OCI-LY1 (cell line): ENCODE results near the gene CORO2B.

Experiments used
- H2AFZ ChIP-seq: fragments of 200-600 bp; sonication (generic), shearing (Covaris generic); 2 replicates; pipeline ENCODE4 v1.6.0; 2014; ENCODE audit warnings: antibody characterized with exemption, mild to moderate bottlenecking, low read length
- H3F3A ChIP-seq: fragments of 200-600 bp; sonication (generic), shearing (Covaris generic); 2 replicates; pipeline ENCODE4 v1.6.0; 2014; ENCODE audit warnings: mild to moderate bottlenecking, antibody characterized with exemption, low read length, moderate library complexity; ENCODE audit not compliant: insufficient read depth
- H3K27ac ChIP-seq: fragments of 200-600 bp; sonication (generic); 2 replicates; pipeline ENCODE4 v1.5.1; 2014; ENCODE audit warnings: low read length, mixed run types, mild to moderate bottlenecking, low read depth; ENCODE audit not compliant: poor library complexity, severe bottlenecking
- H3K27me3 ChIP-seq: fragments of 200-600 bp; sonication (generic); 2 replicates; pipeline ENCODE4 v1.6.0; 2014; ENCODE audit warnings: antibody characterized with exemption, mild to moderate bottlenecking, low read length, moderate library complexity; ENCODE audit not compliant: insufficient read depth
- H3K36me3 ChIP-seq: fragments of 200-600 bp; sonication (generic); 2 replicates; pipeline ENCODE4 v1.6.1; 2014; ENCODE audit warnings: mild to moderate bottlenecking, antibody characterized with exemption, low read length, moderate library complexity, mixed read lengths; ENCODE audit not compliant: insufficient read depth
- H3K4me1 ChIP-seq: fragments of 200-600 bp; sonication (generic); 2 replicates; pipeline ENCODE4 v1.5.1; 2014; ENCODE audit warnings: mild to moderate bottlenecking, low read length, moderate library complexity; ENCODE audit not compliant: insufficient read depth, severe bottlenecking
- H3K4me2 ChIP-seq: fragments of 200-600 bp; sonication (generic), shearing (Covaris generic); 2 replicates; pipeline ENCODE4 v1.6.1; 2014; ENCODE audit warnings: low read length
- H3K4me3 ChIP-seq: fragments of 200-600 bp; sonication (generic); 2 replicates; pipeline ENCODE4 v1.5.1; 2014; ENCODE audit warnings: low read length, low read depth, mild to moderate bottlenecking, mixed read lengths; ENCODE audit not compliant: poor library complexity, severe bottlenecking
- H3K79me2 ChIP-seq: fragments of 200-600 bp; shearing (Covaris generic); 2 replicates; pipeline ENCODE4 v1.6.1; 2016; ENCODE audit warnings: mixed run types, low read length, mixed read lengths; ENCODE audit not compliant: insufficient read depth
- H3K9ac ChIP-seq: fragments of 200-600 bp; sonication (generic), shearing (Covaris generic); 2 replicates; pipeline ENCODE4 v1.6.1; 2014; ENCODE audit warnings: mild to moderate bottlenecking, low read length, mixed read lengths
- H3K9me2 ChIP-seq: fragments of 200-600 bp; sonication (generic), shearing (Covaris generic); 2 replicates; pipeline ENCODE4 v1.6.1; 2014; ENCODE audit warnings: low read depth, mild to moderate bottlenecking, low read length, mixed read lengths
- H3K9me3 ChIP-seq: fragments of 200-600 bp; shearing (Covaris generic); 2 replicates; pipeline ENCODE4 v1.6.1; 2014; ENCODE audit warnings: low read length, mixed read lengths
- H4K20me1 ChIP-seq: fragments of 200-600 bp; sonication (generic), shearing (Covaris generic); 2 replicates; pipeline ENCODE4 v1.6.0; 2016; ENCODE audit warnings: mild to moderate bottlenecking, low read length; ENCODE audit not compliant: insufficient read depth
- CTCF ChIP-seq: fragments of 200-600 bp; sonication (generic), shearing (Covaris generic); IDR thresholded peaks from 2 replicates; pipeline ENCODE4 v1.5.1; 2017; ENCODE audit warnings: mild to moderate bottlenecking, antibody characterized with exemption, low read length, moderate library complexity, mixed read lengths
- EZH2 ChIP-seq: fragments of 200-600 bp; sonication (generic), shearing (Covaris generic); IDR thresholded peaks from 2 replicates; pipeline ENCODE4 v1.8.0; 2017; ENCODE audit warnings: borderline replicate concordance, mixed run types, mild to moderate bottlenecking, antibody characterized with exemption, low read length, moderate library complexity, mixed read lengths

CORO2B gene

GRCh38 chr15:68610825-68611224 is 32.0 kb downstream of the CORO2B start:
- Histone ChIP-seq H3K27ac (no peak overlapping the region), H3K9me3 (no peaks in the 10 kb centered on the region), H3K4me1 (no peaks in the 10 kb centered on the region), H3K4me2 (no peak overlapping the region), H4K20me1 (no peaks in the 10 kb centered on the region), H3K9ac (no peak overlapping the region), H3F3A (no peaks in the 10 kb centered on the region), H2AFZ (no peak overlapping the region), H3K9me2 (no peaks in the 10 kb centered on the region), H3K36me3 (no peaks in the 10 kb centered on the region), H3K79me2 (no peaks in the 10 kb centered on the region), H3K4me3 (no peak overlapping the region), H3K27me3 (peaks cover 15% of the 10 kb centered on the region; the same call in 1 of the 2 replicates)
- TF ChIP-seq CTCF, result no peak
- TF ChIP-seq EZH2, result no peak

GRCh38 chr15:68612503-68612902 is 33.7 kb downstream of the CORO2B start:
- TF ChIP-seq EZH2 (no peak), CTCF (no peak)
- H3K36me3 ChIP-seq, result no peaks in the 10 kb centered on the region
- peaks cover 13% of the 10 kb centered on the region; the same call in 1 of the 2 replicates for H3K27me3 ChIP-seq
- no peak overlapping the region for H2AFZ ChIP-seq
- no peaks in the 10 kb centered on the region for H3K9me2 ChIP-seq
- H3K4me1 ChIP-seq, result no peaks in the 10 kb centered on the region
- no peak overlapping the region for H3K4me2 ChIP-seq
- H3K9me3 ChIP-seq, result no peaks in the 10 kb centered on the region
- H4K20me1 ChIP-seq, result no peaks in the 10 kb centered on the region
- no peaks in the 10 kb centered on the region for H3F3A ChIP-seq
- no peak overlapping the region for H3K4me3 ChIP-seq
- no peaks in the 10 kb centered on the region for H3K79me2 ChIP-seq
- H3K9ac ChIP-seq, result no peak overlapping the region
- no peak overlapping the region for H3K27ac ChIP-seq

- Histone ChIP-seq H3K27me3 (peaks cover 13% of the 10 kb centered on the region; the same call in 1 of the 2 replicates), H3K36me3 (no peaks in the 10 kb centered on the region), H3K9ac (no peak overlapping the region), H3K4me2 (no peak overlapping the region), H3K27ac (no peak overlapping the region), H4K20me1 (no peaks in the 10 kb centered on the region), H2AFZ (no peak overlapping the region), H3K79me2 (no peaks in the 10 kb centered on the region), H3F3A (no peaks in the 10 kb centered on the region), H3K4me1 (no peaks in the 10 kb centered on the region), H3K4me3 (no peak overlapping the region), H3K9me3 (no peaks in the 10 kb centered on the region), H3K9me2 (no peaks in the 10 kb centered on the region)
- TF ChIP-seq CTCF, result no peak
- TF ChIP-seq EZH2, result no peak
Measured at GRCh38 chr15:68612979-68613740, 34.4 kb downstream of the CORO2B start.
